Right atrium auricular region (tissue), 2 donors: ENCODE data around the gene SLC27A3. TPM values are rescaled to one million over a fixed set of nuclear protein-coding genes. Genes with fewer than 3 reads are reported as not detected.

Experiments used
- DNase-seq: peaks from one replicate; pipeline ENCODE4 v3.0.0-alpha.2; 2019; ENCODE audit warnings: low spot score
- H3K27ac ChIP-seq, 2 donors: fragments of 200-600 bp; sonication (generic); 1 replicate in 1 of 2; 2 replicates in 1 of 2; pipeline ENCODE4 v1.5.1; 2016 to 2019
- H3K27me3 ChIP-seq, 2 donors: fragments of 200-600 bp; sonication (generic); one replicate each; pipeline versions ENCODE4 v1.5.1 to v1.6.0; 2017 to 2019
- H3K36me3 ChIP-seq: fragments of 200-600 bp; sonication (generic); one replicate; pipeline ENCODE4 v1.5.1; 2016
- H3K4me1 ChIP-seq, 2 donors: fragments of 200-600 bp; sonication (generic); one replicate each; pipeline versions ENCODE4 v1.5.1 to v1.6.0; 2017 to 2019
- H3K4me3 ChIP-seq, 2 donors: fragments of 200-600 bp; sonication (generic); 1 replicate in 1 of 2; 2 replicates in 1 of 2; pipeline ENCODE4 v1.5.1; 2017 to 2019; ENCODE audit warnings: mild to moderate bottlenecking in 1 of 2, moderate library complexity in 1 of 2
- H3K9me3 ChIP-seq, 2 donors: fragments of 200-600 bp; sonication (generic); one replicate each; pipeline ENCODE4 v1.5.1; 2019
- CTCF ChIP-seq, 2 donors: fragments of 200-600 bp; sonication (generic); IDR thresholded peaks; one replicate each; pipeline ENCODE4 v1.5.1; 2019; ENCODE audit warnings: antibody characterized with exemption in 2 of 2
- total RNA-seq, 2 donors: library from RNA; depleted of rRNA; stranded (reverse); fragments of >200 nt; gene quantifications; one replicate each; pipeline ENCODE4 v1.1.0, GENCODE V29; 2016

The SLC27A3 gene
- total RNA-seq, 2 donors from 2014 or later = 9.9 to 20.1 TPM

- TF ChIP-seq CTCF (IDR thresholded peaks at IDR 0.05) = no peak
- Histone ChIP-seq H3K27me3 (no peaks in the 10 kb centered on the region), H3K4me1 (peaks cover 0 to 26% of the 10 kb centered on the region in 2 donors), H3K4me3 (no peak overlapping the region), H3K9me3 (no peaks in the 10 kb centered on the region), H3K27ac (peak overlapping the region in 1 of 2 donors; percentile 11), H3K36me3 (no peaks in the 10 kb centered on the region)
- DNase-seq = no peak
These were observed 41.2 kb upstream of the SLC27A3 start for GRCh38 chr1:153733970-153734369.

GRCh38 chr1:153734396-153735089, 40.7 kb upstream of the SLC27A3 start:
- Histone ChIP-seq H3K9me3 (no peaks in the 10 kb centered on the region), H3K27me3 (no peaks in the 10 kb centered on the region), H3K36me3 (no peaks in the 10 kb centered on the region), H3K4me3 (no peak overlapping the region), H3K27ac (peak overlapping the region in 1 of 2 donors; percentile 11), H3K4me1 (peaks cover 0 to 20% of the 10 kb centered on the region in 2 donors)
- TF ChIP-seq CTCF (IDR thresholded peaks at IDR 0.05) = no peak
- no peak for DNase-seq

- no peak for TF ChIP-seq CTCF (IDR thresholded peaks at IDR 0.05)
- no peak overlapping the region for H3K27ac ChIP-seq
- peaks cover under 1% of the 10 kb centered on the region for H3K36me3 ChIP-seq
- DNase-seq = no peak
- no peak overlapping the region for H3K4me3 ChIP-seq
- H3K9me3 ChIP-seq = no peaks in the 10 kb centered on the region
- H3K27me3 ChIP-seq = no peaks in the 10 kb centered on the region
- peaks cover 0 to 15% of the 10 kb centered on the region in 2 donors for H3K4me1 ChIP-seq
These were observed 40.2 kb upstream of the SLC27A3 start for GRCh38 chr1:153735090-153735420.

GRCh38 chr1:153741986-153742385, 33.2 kb upstream of the SLC27A3 start:
- Histone ChIP-seq H3K9me3 (no peaks in the 10 kb centered on the region), H3K4me1 (peaks cover 0 to 20% of the 10 kb centered on the region in 2 donors), H3K27ac (no peak overlapping the region), H3K36me3 (peaks cover 52% of the 10 kb centered on the region), H3K4me3 (no peak overlapping the region), H3K27me3 (no peaks in the 10 kb centered on the region)
- no peak for TF ChIP-seq CTCF (IDR thresholded peaks at IDR 0.05)
- DNase-seq = no peak

- H3K9me3 ChIP-seq = no peaks in the 10 kb centered on the region
These were observed 32.6 kb upstream of the SLC27A3 start for GRCh38 chr1:153742411-153743142.

More at GRCh38 chr1:153742411-153743142, 32.6 kb upstream of the SLC27A3 start:
- H3K4me1 ChIP-seq = peaks cover 0 to 25% of the 10 kb centered on the region in 2 donors
- H3K27ac ChIP-seq = no peak overlapping the region
- H3K4me3 ChIP-seq = no peak overlapping the region
- no peak for TF ChIP-seq CTCF (IDR thresholded peaks at IDR 0.05)
- DNase-seq = no peak
- H3K36me3 ChIP-seq = peaks cover 58% of the 10 kb centered on the region
- H3K27me3 ChIP-seq = no peaks in the 10 kb centered on the region
